K562 (cell line): Measurements from ENCODE around the gene HOXB8. TPM values are rescaled to one million over a fixed set of nuclear protein-coding genes. Genes with fewer than 3 reads are reported as not detected.
A peak's percentile ranks its signal among the peaks of the same experiment; 100 is the strongest.

Experiments
- BACH1 ChIP-seq: fragments of 200-800 bp; sonication (Bioruptor generic); IDR thresholded peaks from 2 replicates; pipeline ENCODE4 v1.6.1; 2016; ENCODE audit warnings: missing genetic modification characterization, missing compliant biosample characterization
- BRF1 ChIP-seq: IDR thresholded peaks from 3 replicates; pipeline ENCODE4 v1.6.1; 2011; ENCODE audit warnings: borderline replicate concordance, mild to moderate bottlenecking; ENCODE audit not compliant: insufficient read length; ENCODE audit errors: extremely low read depth
- CLOCK ChIP-seq: fragments of 250-450 bp; sonication (Bioruptor Pico); IDR thresholded peaks from 2 replicates; pipeline ENCODE4 v1.4.0; 2020; ENCODE audit warnings: mild to moderate bottlenecking, moderate library complexity, borderline replicate concordance
- CXXC5 ChIP-seq: fragments of 250-450 bp; sonication (Bioruptor Pico); IDR thresholded peaks from 2 replicates; pipeline ENCODE4 v1.8.0; 2022; ENCODE audit warnings: inconsistent platforms, mild to moderate bottlenecking, moderate library complexity
- DEAF1 ChIP-seq: fragments of 450-650 bp; formaldehyde crosslinking; IDR thresholded peaks from 2 replicates; pipeline ENCODE4 v1.4.0; 2020; ENCODE audit warnings: mild to moderate bottlenecking, moderate library complexity
- EP400 ChIP-seq: fragments of 450-650 bp; IDR thresholded peaks from 2 replicates; pipeline ENCODE4 v1.6.1; 2017; ENCODE audit warnings: antibody characterized with exemption, mild to moderate bottlenecking, moderate library complexity
- FOXA3 ChIP-seq, 2 experiments: fragments of 450-650 bp in 1 of 2; sonication (generic) in 1 of 2; formaldehyde crosslinking; IDR thresholded peaks in 1 of 2; conservative IDR thresholded peaks in 1 of 2; 2 replicates each; pipeline versions ENCODE4 v1.4.0 to v1.8.0; 2020 to 2022; ENCODE audit warnings: mild to moderate bottlenecking in 2 of 2, missing genetic modification reagents in 1 of 2
- HDAC1 ChIP-seq, 2 experiments: fragments of 450-650 bp; IDR thresholded peaks; 2 replicates each; pipeline ENCODE4 v1.6.1; 2016 to 2017; ENCODE audit warnings: inconsistent platforms in 1 of 2, mild to moderate bottlenecking in 1 of 2, moderate library complexity in 1 of 2
- HNRNPK ChIP-seq: fragments of 200-400 bp; formaldehyde crosslinking; IDR thresholded peaks from one replicate; pipeline ENCODE4 v1.6.1; 2018; ENCODE audit warnings: mild to moderate bottlenecking, low read depth, low read length; ENCODE audit not compliant: poor library complexity, severe bottlenecking
- KDM2B ChIP-seq: fragments of 250-450 bp; sonication (Bioruptor Pico); IDR thresholded peaks from 2 replicates; pipeline ENCODE4 v1.8.0; 2021; ENCODE audit warnings: mild to moderate bottlenecking, moderate library complexity
- MLLT1 ChIP-seq, 2 experiments: fragments of 450-650 bp; IDR thresholded peaks; 2 replicates each; pipeline ENCODE4 v1.6.1; 2016
- MTA1 ChIP-seq: fragments of 450-650 bp; IDR thresholded peaks from 2 replicates; pipeline ENCODE4 v1.6.1; 2017; ENCODE audit warnings: borderline replicate concordance
- NRF1 ChIP-seq, 2 experiments: fragments of 450-650 bp; IDR thresholded peaks in 1 of 2; conservative IDR thresholded peaks in 1 of 2; 2 replicates each; pipeline ENCODE4 v1.6.1; 2014; ENCODE audit warnings: mild to moderate bottlenecking in 2 of 2
- POLR2AphosphoS5 ChIP-seq: IDR thresholded peaks from 2 replicates; pipeline ENCODE4 v1.6.1; 2011; ENCODE audit warnings: mild to moderate bottlenecking, low read depth, low read length, moderate library complexity; ENCODE audit not compliant: control insufficient read depth, insufficient read depth
- RBM17 ChIP-seq: fragments of 200-400 bp; formaldehyde crosslinking; IDR thresholded peaks from 2 replicates; pipeline ENCODE4 v1.6.1; 2017; ENCODE audit warnings: low read depth, mild to moderate bottlenecking, low read length, borderline replicate concordance
- SIN3B ChIP-seq: fragments of 450-650 bp; IDR thresholded peaks from 2 replicates; pipeline ENCODE4 v1.6.1; 2017; ENCODE audit warnings: low read depth, mild to moderate bottlenecking, moderate library complexity
- SIRT6 ChIP-seq: IDR thresholded peaks from one replicate; pipeline ENCODE4 v1.6.1; 2012; ENCODE audit warnings: low read depth, mild to moderate bottlenecking, control low read depth, inconsistent platforms, low read length, moderate library complexity
- SMAD4 ChIP-seq: fragments of 250-450 bp; sonication (Bioruptor Pico); conservative IDR thresholded peaks from 2 replicates; pipeline ENCODE4 v1.8.0; 2021; ENCODE audit warnings: inconsistent platforms, mild to moderate bottlenecking, moderate library complexity
- SRSF9 ChIP-seq: fragments of 200-400 bp; formaldehyde crosslinking; IDR thresholded peaks from 2 replicates; pipeline ENCODE4 v1.6.1; 2017; ENCODE audit warnings: low read depth, low read length, borderline replicate concordance
- YY1 ChIP-seq, 3 experiments: IDR thresholded peaks; 2 replicates each; pipeline ENCODE4 v1.6.1; 2011; ENCODE audit warnings: low read length in 2 of 3, mild to moderate bottlenecking in 2 of 3, moderate library complexity in 2 of 3, borderline replicate concordance in 1 of 3, control low read depth in 1 of 3, low read depth in 1 of 3; ENCODE audit not compliant: insufficient read depth in 3 of 3, insufficient replicate concordance in 2 of 3, control insufficient read depth in 1 of 3, insufficient read length in 1 of 3; ENCODE audit errors: extremely low read depth in 1 of 3
- polyA plus RNA-seq, 8 experiments: library from polyadenylated mRNA; depleted of rRNA in 4 of 8; stranded (reverse) in 5 of 8; unstranded in 3 of 8; fragments of >200 nt; fragmentation: Nextera tagmentation in 2 of 8; fragmentation: Illumina TruSeq in 1 of 8; extraction: Ambion mirVana in 2 of 8; extraction: Trizol in 1 of 8; gene quantifications; 2 replicates each; pipeline versions ENCODE4 v1.2.1 to v1.2.3, GENCODE V29; 2011 to 2014; ENCODE audit warnings: inconsistent platforms in 1 of 8, missing spikeins in 1 of 8
- total RNA-seq, 7 experiments: library from RNA; depleted of rRNA in 6 of 7; stranded (reverse); fragments of >200 nt in 6 of 7; fragmentation: Illumina TruSeq in 2 of 7; extraction: Trizol in 2 of 7; gene quantifications; 2 replicates each; pipeline versions ENCODE4 v1.2.1 to v1.2.3, GENCODE V29; 2011 to 2021; ENCODE audit warnings: low replicate concordance in 1 of 7

Gene HOXB8
- total and polyA plus RNA-seq, 9 of the 15 experiments (the other 6 are each of a cell fraction or from before 2014, with no cell fraction given) = 0.52 to 23.8 (median 3.6) TPM

- TF ChIP-seq MLLT1 (IDR thresholded peaks at IDR 0.05) (peak; percentile 81 to 88), CLOCK (no peak), NRF1 (conservative IDR thresholded peaks at IDR 0.05 in 1 of 2, IDR thresholded peaks at IDR 0.05 in 1 of 2) (peak; percentile 75 to 76), RBM17 (no peak), MTA1 (0 out of 2 replicates have a peak, but pooled peaks have one; percentile 42), DEAF1 (CRISPR knock-in tag) (0 out of 2 replicates have a peak, but pooled peaks have one; percentile 24), KDM2B (no peak), BRF1 (no peak), EP400 (peak; percentile 66; the same call in 1 of the 2 replicates), SIRT6 (no peak), SRSF9 (no peak), FOXA3 (CRISPR knock-in tag; conservative IDR thresholded peaks at IDR 0.05 in 1 of 2, IDR thresholded peaks at IDR 0.05 in 1 of 2) (no peak), SIN3B (no peak), HNRNPK (no peak), BACH1 (tag) (0 out of 2 replicates have a peak, but pooled peaks have one; percentile 17), CXXC5 (CRISPR knock-in tag) (peak; percentile 50), POLR2AphosphoS5 (peak; percentile 45; the same call in 1 of the 2 replicates), HDAC1 (IDR thresholded peaks at IDR 0.05) (peak in 1 of 2 experiments; percentile 32; a peak in 1 of 4 replicates), YY1 (IDR thresholded peaks at IDR 0.05; ENCODE audit: borderline replicate concordance in 1 of 3, control insufficient read depth in 1 of 3, extremely low read depth in 1 of 3, insufficient read depth in 3 of 3, insufficient read length in 1 of 3, insufficient replicate concordance in 2 of 3, low read depth in 1 of 3, low read length in 2 of 3) (peak in 1 of 3 experiments; percentile 27), SMAD4 (CRISPR knock-in tag) (peak; percentile 26; the same call in 1 of the 2 replicates)
These were observed 35.1 kb downstream of the HOXB8 start (continued) for GRCh38 chr17:48579760-48580554.
